ENCODE data around the gene CCDC59.
"Not testable (repeated sequence)": the region's sequence is repeated elsewhere in the genome, so short reads cannot be mapped to it uniquely, and the experiment has no call there.

The CCDC59 gene, protein sequence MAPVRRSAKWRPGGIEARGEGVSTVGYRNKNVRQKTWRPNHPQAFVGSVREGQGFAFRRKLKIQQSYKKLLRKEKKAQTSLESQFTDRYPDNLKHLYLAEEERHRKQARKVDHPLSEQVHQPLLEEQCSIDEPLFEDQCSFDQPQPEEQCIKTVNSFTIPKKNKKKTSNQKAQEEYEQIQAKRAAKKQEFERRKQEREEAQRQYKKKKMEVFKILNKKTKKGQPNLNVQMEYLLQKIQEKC

GRCh38 chr12:82358200-82359114 is at the start of gene CCDC59, which contains the start of gene METTL25:
CCDC59 (minus strand) TSS chr12:82358387; CDS start chr12:82358376, 11 bp downstream.
METTL25 (plus strand) TSS chr12:82358529; CDS start chr12:82358566, 37 bp downstream.
- peak; percentile 92 for DNase-seq (ENCODE audit: low read depth, low spot score)

GRCh38 chr12:82407481-82407880 is 49.3 kb upstream of the CCDC59 start:
- DNase-seq (ENCODE audit: low read depth, low spot score) = no peak

DNA sequence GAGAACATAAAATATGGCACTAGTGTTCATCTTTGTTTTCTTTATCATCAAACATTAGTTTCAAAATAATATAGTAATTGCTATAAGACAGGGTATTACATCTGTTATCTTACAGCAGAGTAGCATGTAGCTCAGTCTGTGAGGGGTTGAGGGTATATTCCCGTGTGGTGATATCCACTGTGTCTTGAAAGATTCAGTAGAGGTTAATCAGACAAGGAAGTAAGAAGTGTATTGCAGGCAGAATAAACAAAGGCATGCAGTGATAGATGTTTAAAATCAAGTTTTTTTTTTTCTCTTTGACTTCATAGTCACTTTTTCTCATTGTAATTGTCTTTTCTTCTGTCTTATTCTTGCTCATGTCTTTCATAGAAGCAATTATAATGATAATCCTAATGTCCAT is 48.5 kb upstream of the CCDC59 start:
- DNase-seq (ENCODE audit: low read depth, low spot score) = no peak

- no peak for DNase-seq (ENCODE audit: low read depth, low spot score)
Observed at GRCh38 chr12:82400819-82401218, 42.6 kb upstream of the CCDC59 start.

DNA sequence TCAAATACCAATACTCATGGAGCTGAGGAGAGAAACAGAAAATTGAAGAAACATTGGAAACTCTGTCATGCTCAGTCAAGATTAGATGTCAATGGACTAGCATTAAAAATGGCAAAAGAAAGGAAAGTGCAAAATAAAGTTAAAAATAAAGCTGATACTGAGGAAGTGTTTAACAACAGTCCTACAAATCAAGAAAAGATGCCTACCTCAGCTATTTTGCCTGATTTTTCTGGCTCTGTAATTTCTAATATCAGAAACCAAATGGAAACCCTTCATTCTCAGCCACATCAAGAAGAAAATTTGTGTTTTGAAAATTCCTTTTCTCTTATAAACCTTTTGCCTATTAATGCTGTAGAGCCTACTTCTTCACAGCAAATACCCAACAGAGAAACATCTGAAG is 40.7 kb upstream of the CCDC59 start:
- DNase-seq (ENCODE audit: low read depth, low spot score) = no peak

DNA sequence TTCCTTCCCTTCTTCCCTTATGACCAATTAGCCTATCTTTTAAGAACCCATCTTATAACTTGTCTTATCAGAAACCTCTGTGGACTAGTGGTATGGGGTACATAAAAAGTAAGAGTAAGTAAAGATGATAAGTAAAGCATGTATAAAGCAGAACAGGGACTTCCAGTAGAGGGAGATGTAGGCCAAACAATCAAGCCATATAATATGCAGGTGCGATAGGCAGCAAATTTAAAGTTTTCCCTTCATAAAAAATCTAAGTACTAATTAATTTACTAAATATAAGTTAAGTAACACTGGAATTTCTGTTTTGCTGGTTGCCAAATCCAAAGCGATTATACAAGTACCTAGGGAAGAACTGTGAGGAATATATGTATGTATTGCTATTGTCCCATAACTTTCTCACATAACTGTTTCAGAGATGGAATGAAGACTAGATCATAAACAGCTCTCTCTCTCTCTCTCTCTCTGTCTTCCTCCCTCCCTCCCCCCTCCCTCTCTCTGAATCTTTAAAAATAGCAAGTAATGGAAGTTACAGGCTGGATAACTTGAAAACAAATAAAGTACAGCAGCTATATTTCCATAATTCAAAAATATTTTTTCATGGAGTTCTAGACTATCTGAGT is 25.9 kb upstream of the CCDC59 start:
- no peak for DNase-seq (ENCODE audit: low read depth, low spot score)

DNA sequence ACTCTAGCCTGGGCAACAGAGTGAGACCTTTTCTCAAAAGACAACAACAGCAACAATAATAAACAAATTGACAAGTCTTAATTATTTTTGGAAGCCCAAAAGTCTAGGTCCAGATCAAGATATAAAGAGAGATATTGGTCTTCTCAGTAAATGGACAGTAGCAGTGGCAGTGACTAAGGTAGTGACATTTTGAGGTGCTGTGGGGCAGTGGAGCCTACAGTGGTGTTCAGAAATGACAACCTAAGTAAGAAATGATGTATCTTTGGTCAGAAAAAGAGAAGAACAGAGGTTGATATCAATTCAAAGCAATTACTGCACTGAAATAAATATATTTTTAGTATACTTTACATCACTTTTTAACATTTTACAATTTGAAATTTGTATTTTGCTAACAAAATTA is 20.8 kb upstream of the CCDC59 start:
- DNase-seq (ENCODE audit: low read depth, low spot score) = no peak

GRCh38 chr12:82375201-82375600 is 17.0 kb upstream of the CCDC59 start:
- DNase-seq (ENCODE audit: low read depth, low spot score) = no peak

DNA sequence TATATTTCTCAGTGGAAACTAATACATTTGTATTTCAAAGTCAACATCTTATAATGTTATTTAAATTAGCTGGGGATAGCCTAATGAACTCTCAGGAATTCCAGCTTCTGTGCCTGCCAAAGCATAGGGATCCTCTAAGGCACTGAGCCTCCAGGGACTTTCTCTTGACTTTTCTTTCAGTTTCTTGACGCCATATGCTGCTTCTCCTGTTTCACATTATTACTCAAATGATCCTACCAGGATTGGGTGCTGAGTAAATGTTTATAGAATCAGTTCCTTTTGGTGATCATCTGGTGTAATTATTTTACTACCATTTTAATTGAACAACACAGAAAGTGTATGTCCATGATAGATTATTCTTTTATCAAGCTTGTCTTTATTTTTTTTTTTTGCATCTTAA is 8.0 kb upstream of the CCDC59 start:
- DNase-seq (ENCODE audit: low read depth, low spot score) = no peak

GRCh38 chr12:82363990-82364389 is 5.8 kb upstream of the CCDC59 start:
- no peak for DNase-seq (ENCODE audit: low read depth, low spot score)

DNA sequence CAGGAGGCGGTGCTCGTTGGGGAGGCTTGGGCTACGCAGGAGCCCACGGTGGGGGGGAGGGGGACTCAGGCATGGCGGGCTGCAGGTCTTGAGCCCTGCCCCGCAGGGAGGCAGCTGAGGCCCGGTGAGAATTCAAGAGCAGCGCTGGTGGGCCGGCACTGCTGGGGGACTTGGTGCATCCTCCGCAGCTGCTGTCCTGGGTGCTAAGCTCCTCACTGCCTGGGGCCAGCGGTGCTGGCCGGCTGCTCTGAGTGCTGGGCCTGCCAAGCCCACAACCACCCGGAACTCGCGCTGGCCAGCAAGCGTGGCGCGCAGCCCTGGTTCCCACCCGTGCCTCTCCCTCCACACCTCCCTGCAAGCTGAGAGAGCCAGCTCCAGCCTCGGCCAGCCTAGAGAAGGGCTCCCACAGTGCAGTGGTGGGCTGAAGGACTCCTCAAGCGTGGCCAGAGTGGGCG is 3.3 kb upstream of the CCDC59 start:
- DNase-seq (ENCODE audit: low read depth, low spot score) = no peak

- DNase-seq (ENCODE audit: low read depth, low spot score) = not testable (repeated sequence)
Observed at GRCh38 chr12:82360834-82361233, 2.6 kb upstream of the CCDC59 start.

GRCh38 chr12:82359115-82359478 is 910 bp upstream of the CCDC59 start:
- no peak for DNase-seq (ENCODE audit: low read depth, low spot score)

DNA sequence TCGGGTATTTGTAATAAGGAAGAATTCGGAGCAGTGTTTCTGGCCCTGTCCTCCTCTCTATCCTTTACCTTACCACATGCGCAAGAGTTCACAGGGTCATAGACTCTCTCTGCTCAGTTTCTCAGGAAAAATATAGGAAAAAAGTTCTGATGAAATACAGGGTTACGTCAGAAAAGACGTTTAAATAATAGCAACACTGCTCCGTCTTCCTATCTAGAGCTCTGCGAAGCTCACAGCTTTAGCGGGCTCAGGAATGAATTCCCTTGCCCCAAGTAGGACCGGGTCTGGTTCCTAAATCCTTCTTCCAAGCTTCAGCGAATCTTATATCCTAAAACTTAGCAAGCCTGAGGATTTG is 365 bp downstream of the CCDC59 start:
- no peak for DNase-seq (ENCODE audit: low read depth, low spot score)

- no peak for DNase-seq (ENCODE audit: low read depth, low spot score)
Observed at GRCh38 chr12:82357340-82357739, 847 bp downstream of the CCDC59 start.

DNA sequence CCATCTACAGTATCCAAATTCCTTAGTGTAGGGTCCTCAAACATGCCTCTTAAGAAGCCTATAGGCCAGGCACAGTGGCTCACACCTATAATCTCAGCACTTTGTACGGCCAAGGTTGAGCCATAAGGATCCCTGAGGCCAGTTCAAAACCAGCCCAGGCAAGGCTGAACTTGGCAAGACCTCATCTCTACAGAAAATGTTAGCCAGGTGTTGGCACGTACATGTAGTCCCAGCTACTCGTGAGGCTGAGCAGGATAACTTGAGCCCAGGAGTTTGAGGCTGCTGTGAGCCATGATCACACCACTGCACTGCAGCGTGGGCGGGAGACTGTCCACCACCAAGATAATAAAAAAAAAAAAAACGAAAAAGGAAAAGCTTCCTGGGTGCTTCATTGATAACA is 6.8 kb downstream of the CCDC59 start:
- DNase-seq (ENCODE audit: low read depth, low spot score) = no peak

- no peak for DNase-seq (ENCODE audit: low read depth, low spot score)
Observed at GRCh38 chr12:82350161-82350560, 8.0 kb downstream of the CCDC59 start.

- DNase-seq (ENCODE audit: low read depth, low spot score) = no peak
Observed at GRCh38 chr12:82329508-82329907, 28.7 kb downstream of the CCDC59 start.

GRCh38 chr12:82327861-82328260 is 30.3 kb downstream of the CCDC59 start:
- no peak for DNase-seq (ENCODE audit: low read depth, low spot score)

DNA sequence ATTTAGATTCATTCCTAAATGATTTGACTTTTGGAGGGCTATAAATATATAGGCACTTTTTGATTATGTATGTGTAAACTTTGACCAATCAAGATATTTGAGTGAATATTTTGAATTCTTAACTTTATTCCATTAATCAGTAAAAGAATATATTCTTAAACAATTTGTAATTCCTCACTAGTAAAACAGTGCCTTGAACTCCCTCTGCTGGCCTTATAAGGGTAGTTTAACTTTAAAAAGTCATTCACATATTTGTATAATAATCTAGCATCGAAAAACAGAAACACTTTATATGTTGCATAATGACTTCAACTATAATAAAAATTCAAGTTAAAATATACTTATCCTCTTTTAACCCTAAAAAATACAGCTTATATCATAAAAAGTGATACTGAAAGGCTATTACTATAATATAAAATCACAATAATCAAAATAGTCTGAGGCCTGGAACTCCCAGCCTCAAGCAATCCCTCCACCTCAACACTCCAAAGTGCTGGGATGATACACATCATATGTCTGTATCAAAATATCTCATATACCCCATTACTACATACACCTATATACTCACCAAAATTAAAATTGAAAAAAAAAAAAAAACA is 31.2 kb downstream of the CCDC59 start:
- DNase-seq (ENCODE audit: low read depth, low spot score) = no peak

DNA sequence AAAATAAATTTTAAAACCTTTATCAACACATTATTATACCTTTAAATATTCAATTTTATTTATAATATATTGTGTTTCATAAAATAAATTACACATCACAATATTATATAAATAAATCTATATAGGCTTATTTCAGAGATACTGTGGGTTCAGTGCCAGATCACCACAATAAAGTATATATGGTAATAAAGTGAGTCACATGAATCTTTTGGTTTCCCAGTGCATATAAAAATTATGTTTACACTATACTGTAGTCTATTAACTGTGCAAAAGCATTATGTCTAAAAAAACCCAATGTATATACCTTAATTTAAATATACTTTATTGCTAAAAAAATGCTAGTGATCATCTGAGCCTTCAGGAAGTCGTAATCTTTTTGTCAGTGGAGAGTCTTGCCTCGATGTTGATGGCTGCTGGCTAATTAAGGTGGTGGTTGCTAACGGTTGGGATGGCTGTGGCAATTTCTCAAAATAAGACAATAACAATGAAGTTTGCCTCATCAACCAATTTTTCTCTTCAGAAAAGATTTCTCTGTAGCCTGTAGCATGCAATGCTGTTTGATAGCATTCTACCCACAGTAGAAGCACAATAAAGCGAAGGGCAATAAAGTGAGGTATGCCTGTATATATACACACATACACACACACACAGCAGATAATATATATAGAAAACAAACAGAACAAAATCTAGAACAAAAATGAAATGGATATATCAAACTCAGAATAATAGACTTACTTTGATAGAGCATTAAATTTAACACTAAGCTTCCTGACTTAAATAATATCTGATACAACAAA is 32.4 kb downstream of the CCDC59 start:
- no peak for DNase-seq (ENCODE audit: low read depth, low spot score)
